Medulla oblongata (tissue), 1 donor: ENCODE data around the gene RBM39.
"Not testable (repeated sequence)": the region's sequence is repeated elsewhere in the genome, so short reads cannot be mapped to it uniquely, and the experiment has no call there.

Experiments
- DNase-seq: peaks from one replicate; pipeline ENCODE4 v3.0.0-alpha.2; 2015; ENCODE audit errors: extremely low spot score

RBM39 gene

GRCh38 chr20:35756404-35756803 is 14.3 kb upstream of the RBM39 start:
- DNase-seq: no peak

- no peak for DNase-seq
Observed at GRCh38 chr20:35750611-35751010, 8.6 kb upstream of the RBM39 start.

DNA sequence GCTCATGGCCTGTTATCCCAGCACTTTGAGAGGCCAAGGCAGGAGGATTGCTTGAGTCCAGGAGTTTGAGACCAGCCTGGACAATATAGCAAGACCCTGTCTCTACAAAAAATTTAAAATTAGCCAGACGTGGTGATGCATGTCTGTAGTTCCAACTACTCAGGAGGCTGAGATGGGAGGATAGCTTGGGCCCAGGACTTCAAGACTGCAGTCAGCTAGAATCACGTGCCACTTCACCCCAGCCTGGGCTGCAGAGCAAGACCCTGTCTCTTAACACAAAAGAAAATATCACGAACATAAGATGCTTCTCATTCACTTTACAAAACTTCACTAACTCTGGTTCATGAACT is 2.4 kb upstream of the RBM39 start:
- DNase-seq: not testable (repeated sequence)

DNA sequence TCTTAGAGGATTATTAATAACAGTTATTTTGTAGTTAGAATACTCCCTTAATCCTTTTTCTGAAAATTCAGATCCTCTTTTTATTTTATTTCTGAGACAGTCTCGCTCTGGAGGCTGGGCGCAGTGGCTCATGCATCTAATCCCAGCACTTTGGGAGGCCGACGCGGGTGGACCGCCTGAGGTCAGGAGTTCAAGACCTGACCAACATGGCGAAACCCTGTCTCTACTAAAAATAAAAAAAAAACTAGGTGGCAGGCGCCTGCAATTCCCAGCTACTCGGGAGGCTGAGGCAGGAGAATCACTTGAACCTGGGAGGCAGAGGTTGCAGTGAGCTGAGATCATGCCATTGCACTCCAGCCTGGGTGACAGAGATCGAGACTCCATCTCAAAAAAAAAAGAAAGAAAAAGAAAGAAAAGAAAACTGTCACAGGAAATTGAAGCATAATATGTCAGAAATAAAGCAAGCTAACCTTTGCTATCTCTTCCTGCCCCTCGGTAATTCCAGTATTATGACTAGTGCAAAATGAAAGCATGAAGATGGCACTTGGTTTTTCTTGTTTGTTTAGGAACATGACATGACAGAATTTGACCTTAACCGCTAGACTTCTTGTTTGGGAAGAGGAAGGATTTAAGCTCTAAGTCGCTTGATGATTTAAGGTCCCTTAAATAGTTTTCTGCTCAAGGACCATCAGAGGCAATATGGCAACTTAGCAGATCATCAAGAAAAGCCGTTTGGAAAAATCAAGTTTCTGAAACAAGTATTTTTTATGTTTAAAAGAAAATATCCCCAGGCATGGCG is 1.8 kb upstream of the RBM39 start:
- DNase-seq: peak; percentile 58

DNA sequence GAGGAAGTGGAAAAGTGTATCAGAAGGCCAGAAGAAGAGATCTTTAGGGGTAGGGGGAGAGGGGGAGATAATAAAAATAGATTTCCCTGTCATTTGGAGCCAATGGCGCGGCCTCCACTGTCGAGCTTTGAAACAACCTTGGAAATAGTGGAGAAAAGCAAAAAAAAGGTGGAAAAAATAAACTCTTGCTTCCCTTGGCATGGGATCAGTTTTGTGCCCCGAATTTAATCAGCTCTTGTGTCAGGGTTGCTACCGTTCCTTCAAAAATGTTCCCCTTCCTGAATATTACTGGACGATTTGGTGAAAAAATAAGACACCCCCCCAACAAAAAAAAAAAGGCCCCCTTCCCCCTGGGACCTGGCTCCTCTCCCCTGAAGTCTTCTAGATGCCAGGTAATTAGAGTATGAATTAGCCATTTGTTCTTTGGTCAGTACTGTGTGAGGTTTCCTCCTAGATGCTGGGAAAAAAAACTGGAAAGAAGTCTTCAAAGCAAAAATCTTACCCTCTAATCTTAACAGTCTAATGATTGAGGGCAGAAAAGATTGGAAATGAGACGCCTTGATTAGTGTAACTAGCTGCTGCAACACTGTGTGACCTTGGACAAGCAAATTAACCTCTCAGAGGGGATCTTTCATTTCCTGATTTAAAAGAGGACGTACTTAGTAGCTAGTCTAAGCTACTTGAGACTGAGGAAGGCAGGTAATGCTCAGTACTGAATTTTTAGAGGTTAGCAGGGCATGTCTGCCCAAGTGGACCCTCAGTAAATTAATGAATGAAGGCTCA is 872 bp upstream of the RBM39 start:
- peak; percentile 63 for DNase-seq

DNA sequence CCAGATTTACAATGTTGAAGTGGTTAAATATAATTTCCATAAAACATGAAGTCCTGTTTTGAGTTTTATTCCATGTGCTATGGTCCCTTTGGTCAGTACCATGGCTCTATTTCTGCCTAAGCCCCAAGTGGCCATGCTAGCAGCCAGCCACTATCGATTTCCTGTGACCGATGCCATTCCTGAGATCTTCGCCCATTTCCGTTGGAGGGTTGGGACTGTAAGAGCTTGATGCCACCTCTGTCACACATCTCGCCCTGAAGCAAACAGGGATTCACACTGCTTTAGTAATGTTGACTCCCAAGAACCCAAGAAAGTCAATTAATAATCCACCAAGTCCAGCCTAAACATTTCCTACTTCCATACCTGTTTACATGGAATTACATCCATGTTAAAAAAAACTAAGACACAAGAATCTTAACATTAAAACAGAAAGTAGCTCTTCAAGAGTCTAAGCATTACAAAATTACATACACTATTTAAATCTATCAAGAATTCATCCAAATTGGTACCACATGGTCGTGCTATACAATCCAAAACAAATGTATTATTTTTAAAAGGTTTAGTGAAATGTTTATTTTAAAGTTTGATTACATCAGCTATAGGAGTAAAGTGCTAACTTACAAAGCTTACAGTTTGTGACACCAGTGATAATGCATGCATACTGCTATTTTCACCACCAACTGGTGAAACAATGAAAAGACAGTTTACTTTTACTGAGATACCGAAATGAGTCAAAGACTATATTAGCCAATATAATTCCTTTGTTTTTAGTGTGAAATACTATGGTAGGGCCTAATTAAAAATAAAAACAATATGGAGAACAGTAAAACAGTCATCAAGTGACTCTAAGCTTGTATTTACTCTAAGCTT is 2.5 kb downstream of the RBM39 start:
- DNase-seq: peak; percentile 23

- DNase-seq: no peak
Observed at GRCh38 chr20:35738410-35739179, 3.5 kb downstream of the RBM39 start.

- DNase-seq: no peak
Observed at GRCh38 chr20:35737865-35738333, 4.2 kb downstream of the RBM39 start.

DNA sequence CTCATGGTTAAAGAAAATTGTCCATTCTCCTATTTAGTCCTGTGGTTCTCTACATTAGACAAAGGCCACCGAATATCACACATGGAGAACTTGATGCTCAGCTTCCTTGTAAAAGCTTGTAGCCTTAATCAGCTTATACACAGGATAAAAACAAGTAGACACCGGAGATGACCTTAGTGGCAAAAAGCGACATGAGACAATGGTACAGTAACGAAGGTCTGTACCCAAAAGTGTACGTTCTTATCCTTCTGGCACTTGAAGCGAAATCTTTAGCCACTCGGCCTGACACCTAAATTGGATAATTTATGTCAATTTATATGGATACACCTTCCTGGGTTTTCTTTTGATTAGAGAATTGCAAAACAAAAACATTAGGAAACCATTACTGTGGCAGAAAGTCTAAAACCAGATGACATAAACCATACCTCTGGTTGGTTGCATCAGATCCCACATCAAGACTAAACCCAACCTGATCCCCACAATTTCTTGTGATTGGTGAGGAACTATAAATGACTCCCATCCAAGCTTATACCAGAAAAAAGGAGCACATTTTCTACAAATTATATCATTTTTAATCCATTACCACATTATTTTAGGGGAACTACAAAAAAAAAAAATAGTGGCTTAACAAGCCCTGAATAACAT is 6.1 kb downstream of the RBM39 start:
- DNase-seq: no peak

- DNase-seq: no peak
Observed at GRCh38 chr20:35734777-35735649, 7.0 kb downstream of the RBM39 start.

- DNase-seq: no peak
Observed at GRCh38 chr20:35734374-35734773, 7.7 kb downstream of the RBM39 start.

- DNase-seq: no peak
Observed at GRCh38 chr20:35732644-35732982, 9.4 kb downstream of the RBM39 start.

GRCh38 chr20:35731862-35732643 is 10.0 kb downstream of the RBM39 start:
- DNase-seq: no peak

DNA sequence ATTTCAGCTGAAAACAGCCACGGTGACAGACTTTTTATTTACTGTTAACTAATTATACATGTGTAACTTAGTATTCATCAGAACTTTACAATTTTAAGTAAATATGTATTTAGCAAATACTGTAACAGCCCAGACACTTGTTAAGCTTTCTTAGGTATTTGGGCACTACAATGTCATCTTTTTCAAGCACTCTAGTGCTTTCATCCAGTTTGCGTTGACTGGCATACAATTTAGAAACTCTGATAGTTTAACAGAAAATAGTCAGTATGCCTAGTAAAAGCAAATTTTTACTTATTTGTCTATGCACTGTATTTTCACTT is 10.6 kb downstream of the RBM39 start:
- no peak for DNase-seq

GRCh38 chr20:35730583-35731468 is 11.2 kb downstream of the RBM39 start:
- DNase-seq: no peak

- no peak for DNase-seq
Observed at GRCh38 chr20:35729836-35730582, 12.1 kb downstream of the RBM39 start.

- no peak for DNase-seq
Observed at GRCh38 chr20:35729283-35729807, 12.7 kb downstream of the RBM39 start.
